Chondrocyte (in vitro differentiated cells): ENCODE results near the gene GNL2. TPM values are rescaled to one million over a fixed set of nuclear protein-coding genes. Genes with fewer than 3 reads are reported as not detected.

Experiments used
- DNase-seq: peaks from one replicate; pipeline ENCODE4 v3.0.0; 2021; ENCODE audit warnings: mixed read lengths, low spot score
- H3K27ac Mint-ChIP-seq: one replicate; pipeline ENCODE4 v1.8.0; 2021; ENCODE audit warnings: mild to moderate bottlenecking, moderate library complexity, mixed read lengths; ENCODE audit not compliant: unreplicated experiment
- H3K27me3 Mint-ChIP-seq: 2 replicates; pipeline ENCODE4 v1.8.0; 2021; ENCODE audit warnings: low read depth, mixed read lengths
- H3K36me3 Mint-ChIP-seq: 2 replicates; pipeline ENCODE4 v1.8.0; 2021; ENCODE audit warnings: low read depth, mixed read lengths
- H3K4me1 Mint-ChIP-seq: 2 replicates; pipeline ENCODE4 v1.8.0; 2021; ENCODE audit warnings: low read depth, mild to moderate bottlenecking, mixed read lengths
- H3K4me3 Mint-ChIP-seq: one replicate; pipeline ENCODE4 v1.8.0; 2021; ENCODE audit warnings: mild to moderate bottlenecking, moderate library complexity, mixed read lengths; ENCODE audit not compliant: unreplicated experiment
- H3K9me3 Mint-ChIP-seq: 2 replicates; pipeline ENCODE4 v1.8.0; 2021; ENCODE audit warnings: low read depth, mixed read lengths
- CTCF ChIP-seq: fragments of 200-600 bp; sonication (generic); IDR thresholded peaks from 2 replicates; pipeline ENCODE4 v1.5.0; 2021; ENCODE audit warnings: antibody characterized with exemption, mild to moderate bottlenecking, moderate library complexity
- total RNA-seq: library from RNA; stranded (reverse); gene quantifications from 3 replicates; pipeline ENCODE4 v1.2.1, GENCODE V29; 2021

The GNL2 gene
- total RNA-seq, 1 donor from 2014 or later: 47.6 TPM

- H3K27me3 Mint-ChIP-seq: peaks cover 85% of the 10 kb centered on the region
Observed at GRCh38 chr1:37629726-37630425, 34.1 kb upstream of the GNL2 start.

GRCh38 chr1:37629008-37629407 is 33.3 kb upstream of the GNL2 start:
- no peak overlapping the region for H3K4me3 Mint-ChIP-seq
- H3K4me1 Mint-ChIP-seq: no peaks in the 10 kb centered on the region
- no peaks in the 10 kb centered on the region for H3K9me3 Mint-ChIP-seq
- peaks cover 87% of the 10 kb centered on the region for H3K27me3 Mint-ChIP-seq
- H3K36me3 Mint-ChIP-seq: no peaks in the 10 kb centered on the region
- no peak for TF ChIP-seq CTCF
- no peak overlapping the region for H3K27ac Mint-ChIP-seq
- DNase-seq: no peak

More at GRCh38 chr1:37629726-37630425, 34.1 kb upstream of the GNL2 start:
- Mint-ChIP-seq H3K27ac (no peak overlapping the region), H3K36me3 (no peaks in the 10 kb centered on the region), H3K9me3 (no peaks in the 10 kb centered on the region), H3K4me3 (no peak overlapping the region), H3K4me1 (no peaks in the 10 kb centered on the region)
- no peak for TF ChIP-seq CTCF
- no peak for DNase-seq

GRCh38 chr1:37628026-37628556 is 32.4 kb upstream of the GNL2 start:
- H3K4me1 Mint-ChIP-seq: no peaks in the 10 kb centered on the region
- H3K27me3 Mint-ChIP-seq: peaks cover 84% of the 10 kb centered on the region
- H3K27ac Mint-ChIP-seq: no peak overlapping the region
- H3K4me3 Mint-ChIP-seq: no peak overlapping the region
- H3K36me3 Mint-ChIP-seq: no peaks in the 10 kb centered on the region
- no peak for TF ChIP-seq CTCF
- DNase-seq: no peak
- H3K9me3 Mint-ChIP-seq: no peaks in the 10 kb centered on the region

GRCh38 chr1:37622131-37622530 is 26.4 kb upstream of the GNL2 start:
- Mint-ChIP-seq H3K27ac (no peak overlapping the region), H3K4me1 (no peaks in the 10 kb centered on the region), H3K4me3 (no peak overlapping the region), H3K36me3 (no peaks in the 10 kb centered on the region), H3K9me3 (no peaks in the 10 kb centered on the region), H3K27me3 (peaks cover 50% of the 10 kb centered on the region)
- no peak for TF ChIP-seq CTCF
- no peak for DNase-seq

GRCh38 chr1:37621326-37621870 is 25.7 kb upstream of the GNL2 start:
- no peak for DNase-seq
- H3K4me3 Mint-ChIP-seq: no peak overlapping the region
- H3K9me3 Mint-ChIP-seq: no peaks in the 10 kb centered on the region
- H3K27me3 Mint-ChIP-seq: peaks cover 50% of the 10 kb centered on the region
- H3K36me3 Mint-ChIP-seq: no peaks in the 10 kb centered on the region
- no peak overlapping the region for H3K27ac Mint-ChIP-seq
- H3K4me1 Mint-ChIP-seq: no peaks in the 10 kb centered on the region
- no peak for TF ChIP-seq CTCF
